Measurements from ENCODE around the gene CD72.

The CD72 gene

GRCh38 chr9:35636135-35636876, 18.1 kb upstream of the CD72 start:
- ChIA-PET POLR2A (no interaction called here), CTCF (interaction anchor here (0.6 to 1.6 kb wide), 5 partner anchors 11 to 706 kb away, joined by 3 to 5 read pairs (median 3); no protein-coding TSS in a partner anchor)
- Histone ChIP-seq H3K36me3 (ENCODE audit: control insufficient read depth in 2 of 2, insufficient read depth in 1 of 2, low read length in 2 of 2) (no peaks in the 10 kb centered on the region), H3K4me3 (ENCODE audit: low read depth, low read length) (no peak overlapping the region), H3K9me3 (ENCODE audit: control insufficient read depth, insufficient read depth, low read depth, low read length) (no peaks in the 10 kb centered on the region), H3K27ac (ENCODE audit: extremely low read depth, low read depth, low read length) (no peak overlapping the region), H3K4me1 (ENCODE audit: control insufficient read depth, insufficient read depth, low read length) (no peaks in the 10 kb centered on the region)
- no peak for TF ChIP-seq ZNF623 (tag by site-specific recombination; IDR thresholded peaks at IDR 0.05)
- no peak for TF ChIP-seq ZNF518A (tag by site-specific recombination; conservative IDR thresholded peaks at IDR 0.05; ENCODE audit: low read depth)
- TF ChIP-seq, protein P1, sequence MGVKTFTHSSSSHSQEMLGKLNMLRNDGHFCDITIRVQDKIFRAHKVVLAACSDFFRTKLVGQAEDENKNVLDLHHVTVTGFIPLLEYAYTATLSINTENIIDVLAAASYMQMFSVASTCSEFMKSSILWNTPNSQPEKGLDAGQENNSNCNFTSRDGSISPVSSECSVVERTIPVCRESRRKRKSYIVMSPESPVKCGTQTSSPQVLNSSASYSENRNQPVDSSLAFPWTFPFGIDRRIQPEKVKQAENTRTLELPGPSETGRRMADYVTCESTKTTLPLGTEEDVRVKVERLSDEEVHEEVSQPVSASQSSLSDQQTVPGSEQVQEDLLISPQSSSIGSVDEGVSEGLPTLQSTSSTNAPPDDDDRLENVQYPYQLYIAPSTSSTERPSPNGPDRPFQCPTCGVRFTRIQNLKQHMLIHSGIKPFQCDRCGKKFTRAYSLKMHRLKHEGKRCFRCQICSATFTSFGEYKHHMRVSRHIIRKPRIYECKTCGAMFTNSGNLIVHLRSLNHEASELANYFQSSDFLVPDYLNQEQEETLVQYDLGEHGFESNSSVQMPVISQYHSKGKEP (tag by site-specific recombination; IDR thresholded peaks at IDR 0.05) = no peak
- no peak for TF ChIP-seq ZNF596 (tag by site-specific recombination; IDR thresholded peaks at IDR 0.05)

- CTCF ChIA-PET = interaction anchor here (0.6 to 1.6 kb wide), 7 partner anchors 10 to 1014 kb away, joined by 3 to 6 read pairs (median 4); no protein-coding TSS in a partner anchor
Observed at GRCh38 chr9:35635730-35636129, 17.5 kb upstream of the CD72 start.

DNA sequence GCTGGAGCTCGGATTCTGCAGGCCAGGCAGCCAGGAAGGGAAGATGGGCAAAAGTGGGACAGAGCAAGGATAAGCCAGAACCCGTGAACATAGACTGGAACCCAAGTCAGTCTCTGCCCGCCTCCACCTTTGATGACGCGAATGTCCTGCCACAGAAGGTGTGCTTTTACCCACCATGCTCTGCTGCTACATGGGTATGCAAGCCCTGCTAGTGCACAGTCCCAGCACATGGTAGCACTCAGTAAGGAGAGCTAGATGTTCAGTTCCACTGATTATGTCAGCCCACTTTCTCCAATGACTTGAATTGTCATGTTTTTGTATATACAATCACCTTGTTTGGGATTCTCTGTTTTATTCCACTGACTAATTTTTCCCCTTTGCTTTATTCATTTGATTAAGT, 11.4 kb upstream of the CD72 start:
- ChIA-PET CTCF (interaction anchor here (0.8 to 2.3 kb wide), 7 partner anchors 8 to 29 kb away, joined by 3 to 19 read pairs (median 3); partner anchors contain the start of genes CCDC107 and RMRP), POLR2A (interaction anchor here (0.7 to 1.3 kb wide), 4 partner anchors 20 to 94 kb away, joined by 4 to 5 read pairs (median 4); no protein-coding TSS in a partner anchor)
- Histone ChIP-seq H3K27ac (ENCODE audit: extremely low read depth, low read depth, low read length) (no peak overlapping the region), H3K9me3 (ENCODE audit: control insufficient read depth, insufficient read depth, low read depth, low read length) (no peaks in the 10 kb centered on the region), H3K4me1 (ENCODE audit: control insufficient read depth, insufficient read depth, low read length) (no peaks in the 10 kb centered on the region), H3K36me3 (ENCODE audit: control insufficient read depth in 2 of 2, insufficient read depth in 1 of 2, low read length in 2 of 2) (no peaks in the 10 kb centered on the region), H3K4me3 (ENCODE audit: low read depth, low read length) (no peak overlapping the region)
- no peak for TF ChIP-seq ZNF37A (tag by site-specific recombination; IDR thresholded peaks at IDR 0.05)
- no peak for TF ChIP-seq ZNF280C (tag by site-specific recombination; IDR thresholded peaks at IDR 0.05)
- TF ChIP-seq ZNF621 (tag by site-specific recombination; IDR thresholded peaks at IDR 0.05) = no peak
- no peak for TF ChIP-seq REPIN1 (tag by site-specific recombination; IDR thresholded peaks at IDR 0.05; ENCODE audit: low read depth)
- TF ChIP-seq ZNF394 (tag by site-specific recombination; IDR thresholded peaks at IDR 0.05; ENCODE audit: borderline replicate concordance) = no peak
- TF ChIP-seq ZNF664 (tag by site-specific recombination; IDR thresholded peaks at IDR 0.05) = no peak
- no peak for TF ChIP-seq PRDM2 (tag by site-specific recombination; IDR thresholded peaks at IDR 0.05; ENCODE audit: borderline replicate concordance)
- TF ChIP-seq ZNF311 (tag by site-specific recombination; IDR thresholded peaks at IDR 0.05; ENCODE audit: borderline replicate concordance) = no peak

More at GRCh38 chr9:35635730-35636129, 17.5 kb upstream of the CD72 start:
- no peaks in the 10 kb centered on the region for H3K36me3 ChIP-seq (ENCODE audit: control insufficient read depth in 2 of 2, insufficient read depth in 1 of 2, low read length in 2 of 2)
- no peak overlapping the region for H3K27ac ChIP-seq (ENCODE audit: extremely low read depth, low read depth, low read length)
- H3K9me3 ChIP-seq (ENCODE audit: control insufficient read depth, insufficient read depth, low read depth, low read length) = no peaks in the 10 kb centered on the region
- no peak overlapping the region for H3K4me3 ChIP-seq (ENCODE audit: low read depth, low read length)
- H3K4me1 ChIP-seq (ENCODE audit: control insufficient read depth, insufficient read depth, low read length) = no peaks in the 10 kb centered on the region
- TF ChIP-seq ZNF24 (tag by site-specific recombination; IDR thresholded peaks at IDR 0.05) (no peak), ZNF837 (tag by site-specific recombination; IDR thresholded peaks at IDR 0.05) (no peak), FEZF1 (tag by site-specific recombination; IDR thresholded peaks at IDR 0.05) (no peak), ZNF112 (tag by site-specific recombination; IDR thresholded peaks at IDR 0.05) (no peak), OVOL3 (tag by site-specific recombination; IDR thresholded peaks at IDR 0.05) (no peak), ZNF426 (tag by site-specific recombination; IDR thresholded peaks at IDR 0.05) (no peak)
- POLR2A ChIA-PET = no interaction called here

All from HEK293 (cell line).